GM19025 (cell line): ENCODE measurements around the gene ZNF500.
"Not testable (repeated sequence)": the region's sequence is repeated elsewhere in the genome, so short reads cannot be mapped to it uniquely, and the experiment has no call there.

Source experiments
- ATAC-seq: cut with Tn5 transposase; IDR thresholded peaks from one replicate; pipeline ENCODE4 v1.9.1; 2021; ENCODE audit warnings: mild to moderate bottlenecking, low read depth, moderate library complexity; ENCODE audit not compliant: unreplicated experiment

The ZNF500 gene

DNA sequence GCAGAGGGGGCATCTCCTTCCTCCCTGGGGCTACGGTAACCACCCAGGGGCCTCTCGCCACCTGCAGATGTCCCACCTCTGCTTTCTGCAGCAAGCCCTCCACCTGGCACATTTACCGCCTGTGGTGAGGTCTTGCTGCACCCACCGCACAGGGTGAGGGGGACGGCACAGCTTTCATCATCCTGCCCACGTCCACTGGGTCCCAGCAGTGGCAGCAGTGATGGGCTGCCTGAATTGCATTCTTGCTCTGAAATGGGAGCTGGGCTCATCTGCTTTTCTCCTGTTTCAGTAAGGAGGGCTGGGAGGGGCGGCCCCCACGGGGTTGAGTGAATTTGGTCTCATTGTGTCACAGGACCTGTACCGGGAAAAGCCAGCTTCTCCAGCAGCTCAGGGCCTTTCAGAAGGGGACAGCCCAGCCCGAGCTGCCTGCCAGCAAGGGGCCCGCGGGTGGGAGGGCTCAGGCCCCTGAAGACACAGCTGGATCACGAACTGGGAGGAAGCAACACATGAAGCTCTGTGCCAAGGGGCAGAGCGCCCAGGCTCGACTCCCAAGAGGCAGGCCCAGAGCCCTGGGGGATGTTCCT, 19.9 kb downstream of the ZNF500 start:
- ATAC-seq = no peak

DNA sequence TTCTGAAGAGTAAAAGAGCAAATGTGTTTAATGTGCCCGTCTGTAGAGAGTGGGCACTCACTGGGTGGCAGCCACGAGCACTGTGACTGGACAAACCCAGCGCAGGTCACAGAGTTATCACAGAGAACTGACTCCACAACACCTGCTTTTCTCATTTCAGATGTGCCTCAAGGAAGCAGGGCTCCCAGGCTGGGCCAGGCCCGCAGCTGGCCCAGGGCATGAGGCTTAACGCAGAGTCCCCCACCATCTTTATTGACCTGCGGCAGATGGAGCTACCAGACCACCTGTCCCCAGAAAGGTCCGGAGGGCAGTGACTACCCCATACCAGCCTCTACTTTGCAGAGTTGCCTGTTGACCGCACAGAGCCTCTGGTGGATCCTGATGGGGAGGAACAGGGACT, 20.7 kb downstream of the ZNF500 start:
- no peak for ATAC-seq

DNA sequence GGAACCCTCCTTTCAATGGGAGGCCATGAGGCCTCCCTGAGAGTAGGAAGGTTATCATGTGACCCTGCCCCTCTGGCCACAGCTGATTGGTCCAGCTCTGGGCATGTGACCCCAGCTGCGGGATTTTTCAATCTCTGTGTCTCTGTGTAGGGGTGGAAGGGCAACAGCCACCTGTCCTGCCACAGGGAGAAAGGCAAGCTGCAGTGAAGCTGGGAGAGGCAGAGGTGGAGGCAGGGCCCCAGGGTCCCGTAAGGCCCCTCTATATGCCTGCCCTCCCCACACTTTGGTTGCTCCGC, 21.7 kb downstream of the ZNF500 start:
- ATAC-seq = no peak

DNA sequence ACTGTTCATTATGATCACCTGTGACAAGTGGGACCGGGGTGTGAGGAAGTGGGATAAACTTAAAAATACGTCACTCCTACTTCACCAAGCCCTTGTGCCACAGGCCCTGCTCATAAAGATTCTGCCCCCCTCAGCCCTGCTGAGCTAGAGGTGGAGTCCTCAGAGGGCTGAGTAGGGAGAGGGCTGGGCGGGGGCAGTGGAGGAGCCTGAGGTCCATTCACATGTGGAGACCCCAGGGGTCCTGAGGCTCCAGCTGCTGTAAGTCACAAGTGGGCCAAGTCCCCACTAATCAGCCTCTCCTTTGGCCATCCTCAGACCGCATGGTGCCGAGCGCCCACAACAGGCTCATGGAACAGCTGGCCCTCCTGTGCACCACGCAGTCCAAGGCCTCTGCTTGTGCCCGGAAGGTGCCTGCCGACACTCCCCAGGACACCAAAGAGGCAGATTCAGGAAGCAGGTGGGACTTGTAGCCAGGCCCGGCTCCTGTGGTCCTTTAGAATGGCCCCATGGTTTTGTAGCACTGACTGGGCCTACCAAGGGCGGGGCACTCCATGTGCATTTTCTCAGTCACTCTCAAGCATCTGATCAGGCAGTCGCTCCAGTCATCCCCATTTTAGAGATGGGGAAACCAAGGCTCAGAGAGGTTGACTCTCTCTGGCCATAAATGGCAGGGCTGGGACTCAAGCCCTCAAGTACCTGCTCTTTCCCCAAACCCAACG, 22.2 kb downstream of the ZNF500 start:
- no peak for ATAC-seq

DNA sequence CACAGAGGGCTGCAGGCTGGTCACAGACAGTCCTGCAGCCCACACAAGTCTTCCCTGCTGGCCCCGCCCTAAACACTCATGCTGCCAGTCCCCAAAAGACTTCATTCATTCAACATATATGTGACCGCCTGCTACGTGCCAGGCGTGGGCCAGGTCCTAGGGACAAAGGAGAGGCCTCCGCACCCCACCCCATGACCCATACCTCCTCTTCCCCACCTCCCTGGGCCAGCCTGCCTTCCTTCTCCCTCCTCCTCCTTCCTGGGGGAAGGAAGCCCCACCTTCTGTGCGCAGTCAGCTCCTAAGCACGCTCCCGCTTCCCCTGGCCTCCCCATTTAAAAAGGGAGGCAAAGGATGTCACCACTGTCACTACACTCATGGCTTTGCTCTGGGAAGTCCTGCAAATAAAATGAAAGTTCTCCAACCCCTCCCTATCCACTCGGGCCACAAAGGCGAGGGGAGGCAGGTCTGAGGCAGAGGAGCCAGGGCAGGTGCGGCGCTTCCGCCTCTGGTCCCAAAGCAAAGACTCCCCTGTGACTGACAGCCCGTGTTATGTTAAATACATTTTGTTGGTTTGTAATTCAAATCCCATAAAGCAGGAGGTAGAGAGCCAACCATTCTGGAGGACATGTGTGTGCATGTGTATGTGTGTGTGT, 23.6 kb downstream of the ZNF500 start:
- no peak for ATAC-seq

DNA sequence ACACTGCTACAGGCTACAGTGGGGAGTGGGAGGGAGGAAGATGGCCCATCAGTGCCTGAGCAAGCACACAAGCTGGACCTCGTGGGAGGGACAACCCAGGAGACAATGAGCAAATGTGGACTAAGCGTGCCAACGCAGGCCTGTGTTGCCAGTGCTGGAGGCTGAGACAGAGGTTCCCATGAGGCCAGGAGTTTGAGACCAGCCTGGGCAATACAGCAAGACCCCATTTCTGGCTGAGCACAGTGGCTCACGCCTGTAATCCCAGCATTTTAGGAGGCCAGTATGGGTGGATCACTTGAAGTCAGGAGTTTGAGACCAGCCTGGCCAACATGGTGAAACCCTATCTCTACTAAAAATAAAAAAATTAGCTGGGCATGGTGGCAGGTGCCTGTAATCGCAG, 28.6 kb downstream of the ZNF500 start:
- not testable (repeated sequence) for ATAC-seq

DNA sequence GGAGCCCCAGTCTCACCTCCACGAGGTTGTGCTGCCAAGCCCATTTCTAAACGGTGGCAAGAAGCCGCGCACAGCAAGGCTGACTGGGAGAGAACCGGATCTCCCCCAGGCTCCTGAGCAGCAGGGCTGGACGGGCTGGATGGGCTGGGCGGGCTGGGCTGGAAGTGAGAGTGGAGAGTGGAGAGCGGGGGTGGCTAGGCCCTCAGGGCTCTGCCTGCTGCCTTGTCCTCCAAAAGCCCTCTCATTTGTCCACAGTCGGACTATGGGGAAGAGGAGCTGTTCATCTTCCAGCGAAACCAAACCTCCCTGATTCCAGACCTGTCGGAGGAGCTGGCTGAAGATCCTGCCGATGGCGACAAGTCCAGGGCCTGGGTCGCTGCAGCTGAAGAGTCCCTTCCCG, 29.4 kb downstream of the ZNF500 start:
- ATAC-seq = no peak

DNA sequence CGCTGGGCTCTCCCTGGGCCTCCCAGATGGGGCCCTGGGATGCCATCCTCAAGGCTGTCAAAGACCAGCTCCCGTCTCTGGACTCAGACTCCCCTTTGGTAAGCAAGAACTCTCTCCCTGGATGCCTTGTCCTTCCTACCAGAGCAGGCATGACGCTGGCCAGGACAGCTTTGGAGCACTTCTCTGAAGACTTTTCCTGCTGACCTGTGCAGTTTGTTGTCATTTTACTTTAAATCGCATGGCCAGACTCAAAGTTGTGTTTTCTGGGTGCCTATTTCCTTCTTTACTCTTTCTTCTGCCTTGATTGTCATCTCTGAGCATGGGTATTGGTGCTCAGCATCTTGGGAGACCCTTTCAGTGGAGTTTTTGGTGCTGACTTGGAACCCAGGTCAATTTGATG, 30.4 kb downstream of the ZNF500 start:
- no peak for ATAC-seq

DNA sequence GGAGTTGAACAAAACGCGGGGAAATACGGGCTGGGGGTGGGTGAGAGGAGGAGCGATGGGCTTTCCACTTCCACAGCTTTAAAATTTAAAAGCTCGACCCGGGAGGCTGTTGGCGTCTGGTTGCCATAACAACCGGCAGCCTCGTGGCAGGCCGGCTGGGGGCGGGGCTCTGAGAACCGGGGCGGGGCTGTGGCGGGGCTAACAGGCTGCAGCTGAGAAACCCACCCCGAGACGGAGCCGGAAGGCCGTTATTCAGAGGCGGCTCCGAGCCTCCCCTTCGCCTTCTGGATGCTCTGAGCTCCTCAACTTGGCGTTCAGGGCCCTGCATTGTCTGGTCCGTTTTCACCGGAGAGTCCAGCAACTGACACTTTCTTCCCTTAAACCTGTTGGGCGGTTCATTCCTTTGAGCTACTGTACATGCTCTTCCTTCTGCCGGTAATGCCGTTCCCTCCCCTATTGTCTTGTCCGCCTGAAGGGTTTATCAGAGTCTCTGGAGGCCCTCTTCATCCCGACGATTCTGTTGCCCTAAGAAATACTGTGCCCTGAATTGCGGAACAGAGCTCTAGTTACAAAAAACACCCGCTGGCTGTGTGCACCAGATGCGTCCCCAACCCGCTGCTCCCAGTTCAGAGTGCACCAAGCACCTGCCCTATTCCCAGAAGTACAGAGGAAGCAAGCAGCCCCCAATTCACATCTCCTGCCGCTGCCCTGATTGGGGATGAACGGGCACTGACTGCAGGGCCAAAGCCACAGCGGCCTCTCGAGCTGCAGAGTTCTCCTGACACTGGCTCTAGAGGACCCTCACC, 32.0 kb downstream of the ZNF500 start:
- ATAC-seq = peak; percentile 38

DNA sequence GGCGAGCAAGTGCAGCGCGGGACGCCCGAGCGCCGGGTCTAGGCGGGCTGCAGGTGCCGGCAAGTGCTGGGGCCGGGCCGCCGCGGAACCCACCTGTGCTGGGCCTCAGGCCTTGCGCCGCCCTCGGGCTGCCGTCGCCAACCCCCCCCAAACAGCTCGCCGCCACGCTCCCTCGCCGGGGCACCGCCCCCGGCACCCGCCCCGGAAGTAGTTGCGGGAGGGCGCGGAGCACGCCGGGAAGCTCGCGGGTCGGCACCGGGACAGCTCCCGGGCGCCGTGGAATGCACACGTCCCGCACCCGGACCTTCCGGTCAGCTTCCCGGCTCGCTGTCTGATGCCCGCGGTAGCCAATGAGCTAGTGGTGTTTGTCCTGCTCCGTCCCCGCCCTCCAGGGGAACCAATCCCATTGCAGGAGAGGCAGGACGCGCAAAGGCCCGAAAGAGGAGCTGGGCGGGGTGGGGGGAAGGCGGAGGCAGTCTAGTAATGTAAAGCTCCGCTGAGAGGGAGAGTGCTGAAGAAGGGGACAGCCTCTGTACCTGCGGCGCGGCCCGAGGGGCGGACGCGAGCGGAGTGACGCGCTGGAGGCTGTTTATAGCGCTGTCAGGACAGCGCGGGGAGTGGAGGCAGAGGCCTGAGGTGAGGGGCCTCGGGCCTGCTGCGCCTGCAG, 32.8 kb downstream of the ZNF500 start, which contains the start of the genes ANKS3 and DNAAF8:
Gene ANKS3, minus strand, starts transcription at position 209 of the 667 bp plus-strand sequence. CDS start 4,122 bp downstream, outside the sequence.
Gene DNAAF8, plus strand, starts transcription at position 475 of the 667 bp plus-strand sequence. CDS start 1,978 bp downstream, outside the sequence.
- peak; percentile 83 for ATAC-seq

DNA sequence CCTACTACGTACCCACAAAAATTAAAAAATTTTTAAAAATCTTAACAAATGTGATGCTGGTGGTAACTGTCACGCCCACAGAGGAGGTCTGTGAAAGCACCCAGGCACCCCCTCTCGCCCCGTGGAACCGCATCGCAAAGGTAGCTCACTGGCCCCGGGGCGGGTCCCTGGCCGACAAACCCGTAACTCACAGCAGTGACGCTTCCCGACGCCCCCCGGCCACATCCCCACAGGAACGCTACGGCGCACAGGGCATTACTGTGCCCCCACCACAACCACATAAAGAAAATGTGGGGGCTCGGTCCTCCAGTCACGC, 33.3 kb downstream of the ZNF500 start:
- no peak for ATAC-seq

DNA sequence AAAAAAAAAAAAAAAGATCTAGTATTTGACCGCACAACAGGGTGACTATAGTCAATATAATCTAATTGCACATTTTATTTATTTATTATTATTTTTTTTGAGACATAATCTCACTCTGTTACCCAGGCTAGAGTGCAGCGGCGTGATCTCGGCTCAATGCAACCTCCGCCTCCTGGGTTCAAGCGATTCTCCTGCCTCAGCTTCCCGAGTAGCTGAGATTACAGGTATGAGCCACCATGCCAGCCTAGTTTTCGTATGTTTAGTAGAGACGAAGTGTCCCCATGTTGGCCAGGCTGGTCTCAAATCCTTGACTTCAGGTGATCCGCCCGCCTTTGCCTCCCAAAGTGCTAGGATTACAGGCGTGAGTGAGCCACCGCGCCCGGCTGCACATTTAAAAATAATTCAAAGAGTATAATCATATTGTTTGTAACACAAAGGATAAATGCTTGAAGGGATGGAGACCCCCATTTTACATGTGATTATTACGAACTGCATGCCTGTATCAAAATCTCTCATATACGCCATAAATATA, 33.7 kb downstream of the ZNF500 start:
- no peak for ATAC-seq

DNA sequence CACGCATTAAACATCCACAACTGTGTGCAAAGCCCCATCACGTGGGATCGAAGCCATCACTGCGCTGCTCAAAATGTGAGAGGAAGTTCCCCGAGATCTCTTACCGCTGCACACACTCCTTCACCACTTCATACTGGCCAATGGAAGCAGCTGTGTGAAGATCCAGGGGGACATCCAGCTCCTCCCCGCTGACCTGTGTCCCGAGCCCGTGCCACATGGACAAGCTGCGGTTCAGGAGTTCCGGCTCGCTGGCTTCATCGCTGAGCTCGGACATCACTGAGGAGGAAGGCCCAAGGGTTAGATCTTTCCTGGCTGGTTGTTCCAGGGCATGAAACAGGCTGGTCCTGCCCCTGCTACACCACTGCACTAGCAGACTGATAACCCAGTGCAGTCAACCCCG, 37.1 kb downstream of the ZNF500 start:
- ATAC-seq = no peak

DNA sequence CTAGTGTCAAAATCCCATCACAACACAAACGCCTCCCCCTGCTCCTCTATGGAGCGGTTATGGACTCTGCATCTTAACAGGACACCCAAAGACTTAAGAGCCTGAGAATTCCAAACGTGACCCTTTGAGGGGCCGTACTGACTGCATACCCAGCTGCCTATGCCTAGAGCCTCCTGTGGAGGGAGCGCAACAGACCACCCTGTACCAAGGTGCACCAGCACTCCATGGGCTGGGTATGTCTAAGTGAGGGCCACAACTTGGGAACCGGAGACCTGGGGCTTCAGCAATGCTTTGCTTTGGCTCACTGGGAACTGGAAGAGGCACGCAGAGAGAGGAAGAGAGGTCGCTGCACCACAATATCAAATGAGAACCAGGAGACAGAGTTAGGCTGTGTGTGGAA, 38.3 kb downstream of the ZNF500 start:
- ATAC-seq = no peak

DNA sequence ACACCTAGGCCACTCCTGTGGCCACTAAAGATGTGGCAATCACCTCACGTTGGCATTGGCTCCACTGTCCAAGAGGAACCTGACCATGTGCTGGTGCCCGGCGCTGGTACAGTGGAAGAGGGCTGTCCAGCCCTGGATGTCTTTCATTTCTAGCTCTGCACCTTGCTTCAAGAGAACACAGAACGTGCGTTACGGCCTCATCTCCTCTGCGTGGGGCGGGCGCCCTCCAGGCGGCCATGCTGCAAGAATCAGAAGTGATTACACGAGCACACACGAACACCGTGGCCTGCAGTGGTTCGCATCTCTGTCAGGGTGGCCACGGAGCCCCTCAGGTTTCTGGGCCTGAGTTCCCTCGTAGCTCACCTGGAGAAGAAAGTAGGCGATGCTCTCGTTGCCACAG, 40.3 kb downstream of the ZNF500 start:
- ATAC-seq = no peak

DNA sequence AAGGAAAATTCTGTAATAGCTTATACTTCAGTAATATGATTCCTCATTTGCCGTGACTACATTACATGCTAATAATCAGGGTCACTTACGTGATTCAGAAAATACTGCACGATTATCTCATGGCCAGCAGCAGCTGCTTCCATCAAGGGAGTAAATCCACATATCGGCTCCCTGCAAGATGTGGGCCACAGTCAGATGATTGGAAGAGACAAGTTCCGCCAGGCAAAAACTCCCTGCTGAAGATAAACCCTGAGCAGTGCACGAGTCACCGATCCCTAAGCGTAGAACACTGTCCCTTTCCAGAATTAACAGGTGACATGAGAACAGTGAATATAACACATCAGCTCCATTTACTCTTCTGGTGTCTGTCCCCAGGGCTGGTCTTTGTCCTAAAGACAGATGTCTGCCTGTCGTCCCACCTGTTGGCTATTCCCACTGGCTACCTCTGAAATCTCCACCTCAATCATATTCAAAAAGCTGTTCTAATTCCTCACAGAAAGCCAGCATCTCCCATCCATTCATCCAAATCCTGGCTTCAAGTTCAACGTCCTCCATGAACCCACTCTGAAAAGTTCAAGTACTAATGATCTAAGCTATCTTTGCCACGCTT, 42.2 kb downstream of the ZNF500 start:
- no peak for ATAC-seq

DNA sequence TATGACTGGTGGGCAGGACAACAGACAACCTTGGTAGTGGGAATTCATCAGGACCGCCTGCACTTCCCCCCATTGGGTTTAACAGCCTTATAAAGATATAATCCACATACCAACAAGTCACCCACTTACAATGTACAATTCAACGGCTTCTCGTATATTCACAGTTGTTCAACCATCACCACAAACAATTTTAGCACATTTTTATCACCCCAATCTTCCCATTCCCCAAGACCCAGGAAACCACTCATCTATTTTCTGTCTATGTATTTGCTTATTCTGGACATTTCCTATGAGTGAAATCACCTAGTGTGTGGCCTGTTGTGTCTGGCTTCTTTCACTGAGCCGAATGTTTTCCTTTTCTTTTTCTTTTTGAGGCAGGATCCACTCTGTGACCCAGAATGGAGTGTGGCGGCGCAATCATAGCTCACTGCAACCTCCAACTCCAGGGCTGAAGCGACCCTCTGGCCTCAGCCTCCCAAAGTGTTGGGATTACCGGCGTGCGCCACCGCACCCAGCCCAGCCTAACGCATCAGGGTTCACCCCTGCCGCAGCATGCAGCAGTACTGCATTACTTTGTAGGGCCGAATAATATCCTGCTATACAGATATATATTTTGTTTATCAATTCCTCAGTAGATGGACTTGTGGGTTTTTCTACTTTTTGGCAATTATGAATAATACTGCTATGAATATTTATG, 43.7 kb downstream of the ZNF500 start:
- ATAC-seq = no peak

DNA sequence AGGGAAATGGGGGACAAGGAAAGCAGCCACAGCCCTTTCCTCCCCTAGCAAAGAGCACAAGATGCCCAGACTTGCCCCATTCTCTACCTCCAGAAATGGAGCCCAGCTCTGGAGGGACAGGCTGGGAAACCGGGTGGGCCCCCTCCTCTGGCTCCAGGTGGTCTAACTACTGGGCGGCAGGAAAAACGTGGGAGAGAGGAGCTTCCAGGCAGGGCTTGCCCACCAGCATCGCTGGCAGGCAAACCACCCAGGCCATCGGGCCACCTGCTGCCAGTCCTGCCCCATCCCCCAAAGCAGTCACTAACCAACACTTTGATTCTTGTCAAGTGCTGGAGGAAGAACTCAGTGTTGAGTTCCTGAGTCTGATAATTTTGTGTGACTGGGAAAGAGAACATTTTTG, 48.5 kb downstream of the ZNF500 start:
- ATAC-seq = no peak

DNA sequence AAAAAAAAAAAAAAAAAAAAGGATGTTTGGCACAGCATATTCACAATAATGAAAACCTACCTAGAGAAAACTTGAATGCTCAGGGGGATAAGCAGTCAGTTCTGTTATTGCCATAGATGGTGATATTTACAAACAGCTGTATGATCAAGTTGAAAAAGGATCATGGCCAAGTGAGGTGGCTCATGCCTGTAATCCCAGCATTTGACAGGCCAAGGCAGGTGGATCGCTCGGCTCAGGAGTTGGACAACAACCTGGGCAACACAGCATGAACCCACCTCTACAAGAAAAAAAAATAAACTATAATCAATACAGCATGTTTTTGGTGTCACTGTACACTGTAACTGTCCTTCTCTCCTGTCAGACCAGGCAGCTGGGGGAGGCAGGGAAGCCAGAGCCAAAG, 52.0 kb downstream of the ZNF500 start:
- no peak for ATAC-seq
